Measurements from ENCODE around the gene UBE2O.

GRCh38 chr17:76391200-76391715 is 61.7 kb downstream of the UBE2O start:
- TF ChIP-seq CTCF (conservative IDR thresholded peaks at IDR 0.05; ENCODE audit: low read length) = no peak
- no peak for TF ChIP-seq EZH2phosphoT487 (IDR thresholded peaks at IDR 0.05; ENCODE audit: borderline replicate concordance, low read depth, low read length)
